Mucosa of gallbladder (tissue), 1 donor: ENCODE data around the gene ARPP19. TPM values are rescaled to one million over a fixed set of nuclear protein-coding genes. Genes with fewer than 3 reads are reported as not detected.
A peak's percentile ranks its signal among the peaks of the same experiment; 100 is the strongest.
"Not testable (repeated sequence)": the region's sequence is repeated elsewhere in the genome, so short reads cannot be mapped to it uniquely, and the experiment has no call there.

Experiments
- DNase-seq: peaks from one replicate; pipeline ENCODE4 v3.0.0-alpha.2; 2020; ENCODE audit warnings: low spot score
- total RNA-seq: library from RNA; stranded (reverse); gene quantifications from one replicate; pipeline ENCODE4 v1.2.1, GENCODE V29; 2021
- donor health status: DM: no; HTN: no; CAD: no.

ARPP19 gene
- total RNA-seq, 1 donor from 2014 or later, result 132 TPM

GRCh38 chr15:52551186-52551585, 17.6 kb downstream of the ARPP19 start:
- DNase-seq, result not testable (repeated sequence)

- no peak for DNase-seq
These were observed 22.6 kb downstream of the ARPP19 start for GRCh38 chr15:52546031-52546751.

- no peak for DNase-seq
These were observed 28.3 kb downstream of the ARPP19 start for GRCh38 chr15:52540374-52541012.

- DNase-seq, result no peak
These were observed 31.4 kb downstream of the ARPP19 start for GRCh38 chr15:52537459-52537858.

GRCh38 chr15:52532427-52532826, 36.4 kb downstream of the ARPP19 start:
- DNase-seq, result no peak

- no peak for DNase-seq
These were observed 38.9 kb downstream of the ARPP19 start for GRCh38 chr15:52529940-52530339.

GRCh38 chr15:52529341-52529924, 39.4 kb downstream of the ARPP19 start:
- DNase-seq, result no peak

GRCh38 chr15:52528564-52529340, 40.1 kb downstream of the ARPP19 start, which contains the start of gene MYO5A:
TSS of gene MYO5A (minus strand) at chr15:52528880. CDS start at chr15:52528806, 74 bp downstream.
- peak; percentile 64 for DNase-seq

- peak; percentile 11 for DNase-seq
These were observed 40.8 kb downstream of the ARPP19 start for GRCh38 chr15:52527911-52528563.

- DNase-seq, result no peak
These were observed 41.5 kb downstream of the ARPP19 start for GRCh38 chr15:52527196-52527910.

GRCh38 chr15:52524223-52525136, 44.4 kb downstream of the ARPP19 start:
- DNase-seq, result no peak

DNA sequence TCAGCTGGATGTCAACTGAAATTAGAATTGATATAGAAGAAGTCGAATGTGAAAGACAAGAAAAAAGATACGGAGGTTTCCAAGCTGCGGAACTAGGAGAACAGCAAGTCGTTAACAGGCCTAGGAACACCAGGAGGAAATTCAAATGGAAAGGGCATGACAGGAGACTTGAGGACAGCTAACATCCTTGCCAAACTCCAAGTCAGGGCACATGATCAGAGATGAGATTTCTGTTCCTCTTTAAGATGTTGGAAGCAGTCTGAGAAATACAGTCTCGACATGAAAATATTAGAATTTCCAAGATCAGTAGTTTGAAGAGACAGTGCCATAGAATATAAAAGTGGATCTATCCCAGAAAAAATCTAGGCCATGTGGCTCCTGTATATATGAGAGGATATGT, 45.2 kb downstream of the ARPP19 start:
- no peak for DNase-seq

DNA sequence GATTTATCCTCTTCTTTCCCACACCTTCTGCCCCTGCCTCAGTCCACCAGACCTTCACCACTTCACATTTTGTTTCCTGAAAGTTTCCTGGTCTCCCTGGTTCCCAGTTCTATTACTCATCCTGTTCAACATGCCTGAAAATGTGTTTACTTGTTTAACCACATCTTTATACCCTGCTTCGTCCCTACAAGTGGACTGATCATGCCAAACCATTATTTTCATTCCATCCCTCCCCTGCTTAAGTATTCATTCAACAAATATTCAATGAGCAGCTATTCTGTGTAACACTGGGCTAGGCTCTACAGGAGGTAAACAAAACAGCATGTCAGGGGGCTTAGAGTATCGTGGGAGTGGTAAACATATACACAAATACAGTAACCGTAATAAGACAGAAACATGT, 45.6 kb downstream of the ARPP19 start:
- DNase-seq, result no peak

GRCh38 chr15:52521682-52522081, 47.1 kb downstream of the ARPP19 start:
- no peak for DNase-seq

GRCh38 chr15:52520421-52520820, 48.4 kb downstream of the ARPP19 start:
- DNase-seq, result no peak

- DNase-seq, result no peak
These were observed 50.1 kb downstream of the ARPP19 start for GRCh38 chr15:52518487-52519371.

GRCh38 chr15:52517014-52517413, 51.8 kb downstream of the ARPP19 start:
- DNase-seq, result no peak

- DNase-seq, result no peak
These were observed 53.5 kb downstream of the ARPP19 start for GRCh38 chr15:52515343-52515742.

DNA sequence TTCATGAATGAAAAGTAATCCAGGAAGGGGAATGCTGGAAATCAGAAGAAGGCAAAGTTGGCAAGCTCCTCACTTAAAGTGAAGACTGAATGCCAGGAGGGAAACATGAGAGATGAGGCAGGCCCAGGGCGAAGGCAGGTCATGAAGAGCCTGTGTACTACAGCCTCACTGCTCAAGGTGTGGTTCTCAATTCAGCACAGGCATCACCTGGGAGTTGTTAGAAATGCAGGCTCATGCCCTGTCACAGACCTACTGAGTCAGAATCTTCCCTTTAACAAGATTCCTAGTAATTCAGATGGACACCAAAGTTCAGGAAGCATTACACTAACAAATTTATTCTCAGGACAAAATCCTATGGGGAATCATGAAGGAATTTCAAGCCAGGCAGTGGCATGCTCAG, 54.3 kb downstream of the ARPP19 start:
- no peak for DNase-seq
